Liver (tissue), 9 donors: Measurements from ENCODE around the gene BUB1. TPM values are rescaled to one million over a fixed set of nuclear protein-coding genes. Genes with fewer than 3 reads are reported as not detected.

ENCODE experiments used
- DNase-seq: peaks from one replicate; pipeline ENCODE4 v3.0.0-alpha.2; 2017; ENCODE audit warnings: low spot score
- H3K27ac ChIP-seq, 2 donors: one replicate each; pipeline ENCODE4 v1.7.0; 2013; ENCODE audit warnings: inconsistent platforms in 2 of 2, low read length in 2 of 2, control low read depth in 1 of 2, low read depth in 1 of 2, mild to moderate bottlenecking in 1 of 2
- H3K27me3 ChIP-seq, 4 donors: one replicate each; pipeline versions ENCODE4 v1.6.1 to v1.7.0; 2013; ENCODE audit warnings: low read length in 3 of 4, inconsistent platforms in 1 of 4, mild to moderate bottlenecking in 1 of 4, moderate library complexity in 1 of 4; ENCODE audit not compliant: control insufficient read depth in 4 of 4, insufficient read depth in 4 of 4
- H3K36me3 ChIP-seq, 4 donors: one replicate each; pipeline versions ENCODE4 v1.6.1 to v1.7.0; 2013; ENCODE audit warnings: low read length in 3 of 4, mild to moderate bottlenecking in 3 of 4, low read depth in 1 of 4, moderate library complexity in 1 of 4; ENCODE audit not compliant: control insufficient read depth in 4 of 4, insufficient read depth in 3 of 4
- H3K4me1 ChIP-seq, 4 donors: one replicate each; pipeline versions ENCODE4 v1.6.1 to v1.7.0; 2013; ENCODE audit warnings: low read length in 3 of 4, mild to moderate bottlenecking in 3 of 4, moderate library complexity in 1 of 4; ENCODE audit not compliant: control insufficient read depth in 4 of 4, insufficient read depth in 4 of 4
- H3K4me3 ChIP-seq, 3 donors: one replicate each; pipeline versions ENCODE4 v1.6.1 to v1.7.0; 2013; ENCODE audit warnings: low read length in 3 of 3, control low read depth in 1 of 3, low read depth in 1 of 3, mild to moderate bottlenecking in 1 of 3
- H3K9ac ChIP-seq, 2 donors: one replicate each; pipeline ENCODE4 v1.7.0; 2013; ENCODE audit warnings: low read length in 2 of 2, mild to moderate bottlenecking in 2 of 2, moderate library complexity in 2 of 2, control low read depth in 1 of 2, low read depth in 1 of 2
- H3K9me3 ChIP-seq, 4 donors: one replicate each; pipeline versions ENCODE4 v1.6.1 to v1.7.0; 2013; ENCODE audit warnings: low read length in 3 of 4; ENCODE audit not compliant: control insufficient read depth in 4 of 4
- EGR1 ChIP-seq, 2 donors: IDR thresholded peaks; 2 replicates each; pipeline ENCODE4 v1.6.1; 2016 to 2018; ENCODE audit warnings: antibody characterized with exemption in 2 of 2, low read depth in 2 of 2
- FOXA1 ChIP-seq: IDR thresholded peaks from 2 replicates; pipeline ENCODE4 v1.6.1; 2016; ENCODE audit warnings: antibody characterized with exemption
- GABPA ChIP-seq, 2 donors: IDR thresholded peaks in 1 of 2; conservative IDR thresholded peaks in 1 of 2; 2 replicates each; pipeline ENCODE4 v1.6.1; 2016; ENCODE audit warnings: antibody characterized with exemption in 2 of 2, mild to moderate bottlenecking in 1 of 2, moderate library complexity in 1 of 2
- HNF4A ChIP-seq, 2 donors: conservative IDR thresholded peaks; 2 replicates each; pipeline ENCODE4 v1.6.1; 2016; ENCODE audit warnings: antibody characterized with exemption in 2 of 2, mild to moderate bottlenecking in 2 of 2
- HNF4G ChIP-seq: IDR thresholded peaks from 2 replicates; pipeline ENCODE4 v1.6.1; 2016; ENCODE audit warnings: antibody characterized with exemption
- JUND ChIP-seq, 2 donors: IDR thresholded peaks; 2 replicates each; pipeline ENCODE4 v1.6.1; 2016; ENCODE audit warnings: antibody characterized with exemption in 2 of 2
- WGBS: extraction: QIAGEN DNeasy Blood & Tissue Kit; methylation state at CpG from one replicate; pipeline ENCODE4 v1.1.7; 2013; 5-methylcytosine and 5-hydroxymethylcytosine counted together
- polyA plus RNA-seq, 2 donors: library from polyadenylated mRNA; stranded (reverse) in 1 of 2; unstranded in 1 of 2; fragments of 200-250 nt in 1 of 2; fragments of >200 nt in 1 of 2; fragmentation: Nextera tagmentation in 1 of 2; extraction: Ambion mirVana in 1 of 2; gene quantifications; one replicate each; pipeline versions ENCODE4 v1.2.1 to v1.2.3, GENCODE V29; 2013 to 2015
- total RNA-seq, 2 donors: library from RNA; depleted of rRNA; stranded (reverse); fragments of >200 nt; gene quantifications; one replicate each; pipeline ENCODE4 v1.2.3, GENCODE V29; 2014
- TF ChIP-seq, protein P1 (sequence below): fragments of 150-350 bp; IDR thresholded peaks from 2 replicates; pipeline ENCODE4 v1.5.1; 2017; ENCODE audit warnings: improper control_type of control experiment, low read depth, low read length; ENCODE audit not compliant: missing input control
- TF ChIP-seq, protein P2 (sequence below): IDR thresholded peaks from 2 replicates; pipeline ENCODE4 v1.6.1; 2016; ENCODE audit warnings: antibody characterized with exemption
- TF ChIP-seq, protein P3 (sequence below): IDR thresholded peaks from 2 replicates; pipeline ENCODE4 v1.6.1; 2016; ENCODE audit warnings: antibody characterized with exemption
- TF ChIP-seq, protein P4 (sequence below): IDR thresholded peaks from 2 replicates; pipeline ENCODE4 v1.6.1; 2016; ENCODE audit warnings: antibody characterized with exemption, mild to moderate bottlenecking
- TF ChIP-seq, protein P5 (sequence below): IDR thresholded peaks from 2 replicates; pipeline ENCODE4 v1.6.1; 2016; ENCODE audit warnings: antibody characterized with exemption
- donor health status: healthy.
- donor health status: healthy.
- donor health status: healthy.
- donor health status: healthy.
- donor health status: healthy.

BUB1 gene
- total and polyA plus RNA-seq, 4 donors, result 0.08 to 46.1 (median 1.1) TPM

DNA sequence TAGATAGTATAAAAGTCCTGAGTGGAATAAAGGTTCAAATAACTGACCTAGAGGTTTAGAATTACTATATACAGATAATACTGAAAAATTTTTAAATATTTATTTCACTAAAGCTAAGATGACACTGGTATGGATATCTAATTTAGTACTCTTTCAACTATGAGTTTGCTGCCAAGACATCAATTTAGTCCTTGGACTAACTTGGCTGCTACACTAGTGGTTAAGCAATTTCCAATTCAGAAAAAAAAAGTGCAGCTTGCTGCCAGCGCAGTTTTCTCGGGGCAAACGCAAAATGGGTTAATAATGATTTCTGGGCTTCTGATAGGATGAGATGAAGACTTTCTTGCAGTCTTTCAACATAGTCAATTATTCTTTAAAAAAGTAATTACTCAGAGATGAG is 10.8 kb downstream of the BUB1 start:
- Histone ChIP-seq H3K9ac (no peak overlapping the region), H3K4me1 (no peaks in the 10 kb centered on the region), H3K36me3 (no peaks in the 10 kb centered on the region), H3K27me3 (no peaks in the 10 kb centered on the region), H3K4me3 (no peak overlapping the region), H3K9me3 (no peaks in the 10 kb centered on the region), H3K27ac (no peak overlapping the region)
- no peak for DNase-seq
- 37% methylated on average over 3 of the region's 3 CpGs for WGBS
- TF ChIP-seq FOXA1, result no peak

DNA sequence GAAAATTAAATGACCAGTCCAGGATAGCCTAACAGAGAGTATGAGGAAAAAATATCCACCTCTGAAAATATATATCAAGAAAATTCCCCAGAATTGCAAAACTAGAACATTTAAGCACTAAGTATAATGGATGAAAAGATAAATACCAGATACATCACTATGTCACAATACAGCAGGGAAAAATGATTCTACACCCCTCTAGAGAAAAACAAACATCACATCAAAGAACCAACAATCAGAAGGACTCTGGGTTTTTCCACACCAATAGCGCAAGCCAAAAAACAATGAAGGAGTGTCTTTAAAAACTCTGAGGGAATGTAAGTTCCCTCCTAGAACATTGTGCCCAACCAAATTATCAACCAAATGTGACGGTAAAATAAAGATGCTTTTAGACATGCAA is 13.7 kb downstream of the BUB1 start:
- H3K27me3 ChIP-seq, result no peaks in the 10 kb centered on the region
- no peaks in the 10 kb centered on the region for H3K9me3 ChIP-seq

DNA sequence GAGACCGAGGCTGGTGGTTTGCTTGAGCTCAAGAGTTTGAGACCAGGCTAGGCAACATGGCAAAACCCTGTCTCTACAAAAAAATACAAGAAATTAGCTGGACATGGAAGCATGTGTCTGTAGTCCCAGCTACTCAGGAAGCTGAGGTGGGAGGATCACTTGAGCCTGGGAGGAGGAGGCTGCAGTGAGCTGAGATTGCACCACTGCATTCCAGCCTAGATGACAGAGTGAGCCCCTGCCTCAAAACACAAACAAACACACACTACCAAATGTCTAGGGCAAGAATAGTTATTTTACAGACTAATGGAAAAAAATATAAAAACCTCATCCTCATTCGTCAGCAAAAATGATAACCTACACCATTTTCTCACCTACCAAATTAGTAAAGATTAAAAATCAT is 15.3 kb downstream of the BUB1 start:
- Histone ChIP-seq H3K4me1 (no peaks in the 10 kb centered on the region), H3K9ac (no peak overlapping the region), H3K27me3 (no peaks in the 10 kb centered on the region), H3K9me3 (no peaks in the 10 kb centered on the region), H3K36me3 (no peaks in the 10 kb centered on the region), H3K27ac (no peak overlapping the region), H3K4me3 (no peak overlapping the region)
- 96% methylated on average over 2 of the region's 2 CpGs for WGBS
- TF ChIP-seq EGR1 (IDR thresholded peaks at IDR 0.05; ENCODE audit: low read depth in 2 of 2), result no peak
- TF ChIP-seq HNF4G, result no peak
- TF ChIP-seq, protein P1, sequence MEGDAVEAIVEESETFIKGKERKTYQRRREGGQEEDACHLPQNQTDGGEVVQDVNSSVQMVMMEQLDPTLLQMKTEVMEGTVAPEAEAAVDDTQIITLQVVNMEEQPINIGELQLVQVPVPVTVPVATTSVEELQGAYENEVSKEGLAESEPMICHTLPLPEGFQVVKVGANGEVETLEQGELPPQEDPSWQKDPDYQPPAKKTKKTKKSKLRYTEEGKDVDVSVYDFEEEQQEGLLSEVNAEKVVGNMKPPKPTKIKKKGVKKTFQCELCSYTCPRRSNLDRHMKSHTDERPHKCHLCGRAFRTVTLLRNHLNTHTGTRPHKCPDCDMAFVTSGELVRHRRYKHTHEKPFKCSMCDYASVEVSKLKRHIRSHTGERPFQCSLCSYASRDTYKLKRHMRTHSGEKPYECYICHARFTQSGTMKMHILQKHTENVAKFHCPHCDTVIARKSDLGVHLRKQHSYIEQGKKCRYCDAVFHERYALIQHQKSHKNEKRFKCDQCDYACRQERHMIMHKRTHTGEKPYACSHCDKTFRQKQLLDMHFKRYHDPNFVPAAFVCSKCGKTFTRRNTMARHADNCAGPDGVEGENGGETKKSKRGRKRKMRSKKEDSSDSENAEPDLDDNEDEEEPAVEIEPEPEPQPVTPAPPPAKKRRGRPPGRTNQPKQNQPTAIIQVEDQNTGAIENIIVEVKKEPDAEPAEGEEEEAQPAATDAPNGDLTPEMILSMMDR, result no peak
- TF ChIP-seq, protein P2, sequence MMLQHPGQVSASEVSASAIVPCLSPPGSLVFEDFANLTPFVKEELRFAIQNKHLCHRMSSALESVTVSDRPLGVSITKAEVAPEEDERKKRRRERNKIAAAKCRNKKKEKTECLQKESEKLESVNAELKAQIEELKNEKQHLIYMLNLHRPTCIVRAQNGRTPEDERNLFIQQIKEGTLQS, result no peak
- TF ChIP-seq FOXA1, result no peak
- no peak for DNase-seq

More for the DNA sequence above, 13.7 kb downstream of the BUB1 start:
- TF ChIP-seq, protein P3, sequence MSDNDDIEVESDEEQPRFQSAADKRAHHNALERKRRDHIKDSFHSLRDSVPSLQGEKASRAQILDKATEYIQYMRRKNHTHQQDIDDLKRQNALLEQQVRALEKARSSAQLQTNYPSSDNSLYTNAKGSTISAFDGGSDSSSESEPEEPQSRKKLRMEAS, result no peak
- no peak for TF ChIP-seq GABPA (IDR thresholded peaks at IDR 0.05 in 1 of 2, conservative IDR thresholded peaks at IDR 0.05 in 1 of 2)
- TF ChIP-seq, protein P4, sequence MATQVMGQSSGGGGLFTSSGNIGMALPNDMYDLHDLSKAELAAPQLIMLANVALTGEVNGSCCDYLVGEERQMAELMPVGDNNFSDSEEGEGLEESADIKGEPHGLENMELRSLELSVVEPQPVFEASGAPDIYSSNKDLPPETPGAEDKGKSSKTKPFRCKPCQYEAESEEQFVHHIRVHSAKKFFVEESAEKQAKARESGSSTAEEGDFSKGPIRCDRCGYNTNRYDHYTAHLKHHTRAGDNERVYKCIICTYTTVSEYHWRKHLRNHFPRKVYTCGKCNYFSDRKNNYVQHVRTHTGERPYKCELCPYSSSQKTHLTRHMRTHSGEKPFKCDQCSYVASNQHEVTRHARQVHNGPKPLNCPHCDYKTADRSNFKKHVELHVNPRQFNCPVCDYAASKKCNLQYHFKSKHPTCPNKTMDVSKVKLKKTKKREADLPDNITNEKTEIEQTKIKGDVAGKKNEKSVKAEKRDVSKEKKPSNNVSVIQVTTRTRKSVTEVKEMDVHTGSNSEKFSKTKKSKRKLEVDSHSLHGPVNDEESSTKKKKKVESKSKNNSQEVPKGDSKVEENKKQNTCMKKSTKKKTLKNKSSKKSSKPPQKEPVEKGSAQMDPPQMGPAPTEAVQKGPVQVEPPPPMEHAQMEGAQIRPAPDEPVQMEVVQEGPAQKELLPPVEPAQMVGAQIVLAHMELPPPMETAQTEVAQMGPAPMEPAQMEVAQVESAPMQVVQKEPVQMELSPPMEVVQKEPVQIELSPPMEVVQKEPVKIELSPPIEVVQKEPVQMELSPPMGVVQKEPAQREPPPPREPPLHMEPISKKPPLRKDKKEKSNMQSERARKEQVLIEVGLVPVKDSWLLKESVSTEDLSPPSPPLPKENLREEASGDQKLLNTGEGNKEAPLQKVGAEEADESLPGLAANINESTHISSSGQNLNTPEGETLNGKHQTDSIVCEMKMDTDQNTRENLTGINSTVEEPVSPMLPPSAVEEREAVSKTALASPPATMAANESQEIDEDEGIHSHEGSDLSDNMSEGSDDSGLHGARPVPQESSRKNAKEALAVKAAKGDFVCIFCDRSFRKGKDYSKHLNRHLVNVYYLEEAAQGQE, result no peak
- TF ChIP-seq FOXA1, result no peak
- no peak for TF ChIP-seq HNF4A (conservative IDR thresholded peaks at IDR 0.05)
- TF ChIP-seq, protein P5, sequence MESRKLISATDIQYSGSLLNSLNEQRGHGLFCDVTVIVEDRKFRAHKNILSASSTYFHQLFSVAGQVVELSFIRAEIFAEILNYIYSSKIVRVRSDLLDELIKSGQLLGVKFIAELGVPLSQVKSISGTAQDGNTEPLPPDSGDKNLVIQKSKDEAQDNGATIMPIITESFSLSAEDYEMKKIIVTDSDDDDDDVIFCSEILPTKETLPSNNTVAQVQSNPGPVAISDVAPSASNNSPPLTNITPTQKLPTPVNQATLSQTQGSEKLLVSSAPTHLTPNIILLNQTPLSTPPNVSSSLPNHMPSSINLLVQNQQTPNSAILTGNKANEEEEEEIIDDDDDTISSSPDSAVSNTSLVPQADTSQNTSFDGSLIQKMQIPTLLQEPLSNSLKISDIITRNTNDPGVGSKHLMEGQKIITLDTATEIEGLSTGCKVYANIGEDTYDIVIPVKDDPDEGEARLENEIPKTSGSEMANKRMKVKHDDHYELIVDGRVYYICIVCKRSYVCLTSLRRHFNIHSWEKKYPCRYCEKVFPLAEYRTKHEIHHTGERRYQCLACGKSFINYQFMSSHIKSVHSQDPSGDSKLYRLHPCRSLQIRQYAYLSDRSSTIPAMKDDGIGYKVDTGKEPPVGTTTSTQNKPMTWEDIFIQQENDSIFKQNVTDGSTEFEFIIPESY, result no peak
- no peak for TF ChIP-seq JUND (IDR thresholded peaks at IDR 0.05)
- TF ChIP-seq, protein P2, result no peak
- Histone ChIP-seq H3K36me3 (no peaks in the 10 kb centered on the region), H3K4me3 (no peak overlapping the region), H3K27ac (no peak overlapping the region), H3K4me1 (no peaks in the 10 kb centered on the region), H3K9ac (no peak overlapping the region)
- DNase-seq, result no peak
- WGBS, result over 99% methylated on average over 2 of the region's 2 CpGs
